Mucosa of rectum (tissue), 2 donors: ENCODE data around the gene MS4A2.
"Not testable (repeated sequence)": the region's sequence is repeated elsewhere in the genome, so short reads cannot be mapped to it uniquely, and the experiment has no call there.

Source experiments
- H3K27ac ChIP-seq, 2 donors: one replicate each; pipeline ENCODE4 v1.7.0; 2013; ENCODE audit warnings: inconsistent platforms in 2 of 2, low read depth in 2 of 2, low read length in 2 of 2
- H3K27me3 ChIP-seq, 2 donors: one replicate each; pipeline ENCODE4 v1.7.0; 2013; ENCODE audit warnings: low read length in 2 of 2; ENCODE audit not compliant: control insufficient read depth in 2 of 2, insufficient read depth in 2 of 2
- H3K36me3 ChIP-seq, 2 donors: one replicate each; pipeline ENCODE4 v1.7.0; 2013; ENCODE audit warnings: low read length in 2 of 2; ENCODE audit not compliant: control insufficient read depth in 2 of 2, insufficient read depth in 2 of 2
- H3K4me1 ChIP-seq, 2 donors: one replicate each; pipeline ENCODE4 v1.7.0; 2013; ENCODE audit warnings: low read length in 2 of 2, mild to moderate bottlenecking in 1 of 2; ENCODE audit not compliant: control insufficient read depth in 2 of 2, insufficient read depth in 2 of 2
- H3K4me3 ChIP-seq, 2 donors: one replicate each; pipeline ENCODE4 v1.7.0; 2013; ENCODE audit warnings: low read length in 2 of 2
- H3K9ac ChIP-seq, 2 donors: one replicate each; pipeline ENCODE4 v1.7.0; 2013; ENCODE audit warnings: low read length in 2 of 2, low read depth in 1 of 2, mild to moderate bottlenecking in 1 of 2
- H3K9me3 ChIP-seq, 2 donors: one replicate each; pipeline ENCODE4 v1.7.0; 2013; ENCODE audit warnings: low read length in 2 of 2; ENCODE audit not compliant: control insufficient read depth in 2 of 2
- donor health status: healthy.
- donor health status: Normal muscosa, but diverticular disease.

MS4A2 gene

GRCh38 chr11:60071644-60072043, 16.8 kb upstream of the MS4A2 start:
- not testable (repeated sequence) for H3K36me3 ChIP-seq, H3K27ac ChIP-seq, H3K27me3 ChIP-seq, H3K9ac ChIP-seq, H3K4me3 ChIP-seq, H3K9me3 ChIP-seq, H3K4me1 ChIP-seq

- no peak overlapping the region for H3K4me3 ChIP-seq
- no peaks in the 10 kb centered on the region for H3K9me3 ChIP-seq
- no peaks in the 10 kb centered on the region for H3K27me3 ChIP-seq
- no peak overlapping the region for H3K9ac ChIP-seq
- no peaks in the 10 kb centered on the region for H3K36me3 ChIP-seq
- H3K27ac ChIP-seq = no peak overlapping the region
- no peaks in the 10 kb centered on the region for H3K4me1 ChIP-seq
Observed at GRCh38 chr11:60077216-60077817, 11.1 kb upstream of the MS4A2 start.

GRCh38 chr11:60077981-60078380, 10.5 kb upstream of the MS4A2 start:
- H3K4me1 ChIP-seq = no peaks in the 10 kb centered on the region
- no peak overlapping the region for H3K9ac ChIP-seq
- H3K36me3 ChIP-seq = no peaks in the 10 kb centered on the region
- no peak overlapping the region for H3K27ac ChIP-seq
- H3K4me3 ChIP-seq = no peak overlapping the region
- no peaks in the 10 kb centered on the region for H3K27me3 ChIP-seq
- no peaks in the 10 kb centered on the region for H3K9me3 ChIP-seq

GRCh38 chr11:60078745-60079144, 9.7 kb upstream of the MS4A2 start:
- H3K36me3 ChIP-seq = no peaks in the 10 kb centered on the region
- H3K27me3 ChIP-seq = no peaks in the 10 kb centered on the region
- H3K9me3 ChIP-seq = no peaks in the 10 kb centered on the region
- H3K4me3 ChIP-seq = no peak overlapping the region
- H3K4me1 ChIP-seq = no peaks in the 10 kb centered on the region
- H3K9ac ChIP-seq = no peak overlapping the region
- H3K27ac ChIP-seq = no peak overlapping the region

- no peak overlapping the region for H3K4me3 ChIP-seq
- H3K27ac ChIP-seq = no peak overlapping the region
- no peaks in the 10 kb centered on the region for H3K4me1 ChIP-seq
- H3K9ac ChIP-seq = no peak overlapping the region
- no peaks in the 10 kb centered on the region for H3K36me3 ChIP-seq
- H3K9me3 ChIP-seq = no peaks in the 10 kb centered on the region
- peaks cover 0 to 2% of the 10 kb centered on the region in 2 donors for H3K27me3 ChIP-seq
Observed at GRCh38 chr11:60080535-60080934, 7.9 kb upstream of the MS4A2 start.

- no peaks in the 10 kb centered on the region for H3K9me3 ChIP-seq
- no peak overlapping the region for H3K4me3 ChIP-seq
- H3K9ac ChIP-seq = no peak overlapping the region
- H3K36me3 ChIP-seq = no peaks in the 10 kb centered on the region
- H3K27me3 ChIP-seq = peaks cover 0 to 2% of the 10 kb centered on the region in 2 donors
- no peak overlapping the region for H3K27ac ChIP-seq
- no peaks in the 10 kb centered on the region for H3K4me1 ChIP-seq
Observed at GRCh38 chr11:60084631-60085273, 3.7 kb upstream of the MS4A2 start.

- no peak overlapping the region for H3K9ac ChIP-seq
- no peak overlapping the region for H3K27ac ChIP-seq
- H3K27me3 ChIP-seq = peaks cover 0 to 2% of the 10 kb centered on the region in 2 donors
Observed at GRCh38 chr11:60085909-60086308, 2.6 kb upstream of the MS4A2 start.

DNA sequence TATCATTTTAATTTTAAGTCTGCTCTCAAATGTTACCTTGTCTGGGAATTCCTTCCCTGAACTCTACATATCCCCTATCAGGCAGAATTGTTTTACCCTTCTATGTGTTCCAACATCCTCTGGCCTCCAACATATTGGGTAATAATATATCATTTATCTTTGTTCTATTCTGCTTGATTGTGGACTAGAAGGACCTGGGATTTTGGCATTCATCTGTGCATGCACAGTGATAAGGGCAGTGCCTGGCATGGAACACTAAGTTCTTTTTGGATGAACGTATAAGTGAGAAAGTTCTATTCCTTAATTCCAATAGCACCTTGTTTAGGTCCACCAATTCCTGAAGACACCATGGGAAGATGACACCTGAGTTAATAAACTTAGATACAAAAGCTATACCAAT, 1.2 kb upstream of the MS4A2 start:
- Histone ChIP-seq H3K27me3 (peaks cover 0 to 2% of the 10 kb centered on the region in 2 donors), H3K27ac (no peak overlapping the region), H3K9me3 (no peaks in the 10 kb centered on the region), H3K4me1 (no peaks in the 10 kb centered on the region), H3K36me3 (no peaks in the 10 kb centered on the region), H3K4me3 (no peak overlapping the region), H3K9ac (no peak overlapping the region)

More at GRCh38 chr11:60085909-60086308, 2.6 kb upstream of the MS4A2 start:
- no peaks in the 10 kb centered on the region for H3K36me3 ChIP-seq
- H3K4me3 ChIP-seq = no peak overlapping the region
- H3K4me1 ChIP-seq = no peaks in the 10 kb centered on the region
- no peaks in the 10 kb centered on the region for H3K9me3 ChIP-seq

DNA sequence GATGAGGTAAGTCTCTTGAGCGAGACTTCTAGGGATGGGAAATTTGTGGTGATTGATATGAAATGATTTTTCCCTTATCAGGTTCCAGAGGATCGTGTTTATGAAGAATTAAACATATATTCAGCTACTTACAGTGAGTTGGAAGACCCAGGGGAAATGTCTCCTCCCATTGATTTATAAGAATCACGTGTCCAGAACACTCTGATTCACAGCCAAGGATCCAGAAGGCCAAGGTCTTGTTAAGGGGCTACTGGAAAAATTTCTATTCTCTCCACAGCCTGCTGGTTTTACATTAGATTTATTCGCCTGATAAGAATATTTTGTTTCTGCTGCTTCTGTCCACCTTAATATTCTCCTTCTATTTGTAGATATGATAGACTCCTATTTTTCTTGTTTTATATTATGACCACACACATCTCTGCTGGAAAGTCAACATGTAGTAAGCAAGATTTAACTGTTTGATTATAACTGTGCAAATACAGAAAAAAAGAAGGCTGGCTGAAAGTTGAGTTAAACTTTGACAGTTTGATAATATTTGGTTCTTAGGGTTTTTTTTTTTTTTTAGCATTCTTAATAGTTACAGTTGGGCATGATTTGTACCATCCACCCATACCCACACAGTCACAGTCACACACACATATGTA, 7.1 kb downstream of the MS4A2 start:
- H3K27ac ChIP-seq = no peak overlapping the region
- H3K4me1 ChIP-seq = no peaks in the 10 kb centered on the region
- no peak overlapping the region for H3K9ac ChIP-seq
- no peaks in the 10 kb centered on the region for H3K36me3 ChIP-seq
- H3K9me3 ChIP-seq = no peaks in the 10 kb centered on the region
- H3K27me3 ChIP-seq = no peaks in the 10 kb centered on the region
- no peak overlapping the region for H3K4me3 ChIP-seq

DNA sequence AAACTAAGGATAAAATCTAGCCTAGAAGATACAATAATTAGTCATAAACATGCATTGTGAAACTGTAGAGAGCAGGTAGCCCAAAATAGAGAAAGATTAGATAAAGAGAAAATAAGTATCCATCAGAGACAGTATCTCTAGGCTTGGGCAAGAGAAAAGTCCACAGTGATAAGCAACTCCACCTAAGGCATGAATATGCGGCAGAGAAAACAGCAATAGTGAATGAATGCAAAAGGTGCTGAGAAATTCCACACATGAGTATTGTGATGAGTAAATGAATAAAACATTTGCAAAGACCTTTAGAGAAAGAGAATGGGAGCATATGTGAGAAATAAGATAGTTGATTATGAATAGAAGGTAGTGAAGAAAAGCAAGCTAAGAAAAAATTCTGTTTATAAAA, 8.7 kb downstream of the MS4A2 start:
- Histone ChIP-seq H3K4me3 (no peak overlapping the region), H3K9ac (no peak overlapping the region), H3K27ac (no peak overlapping the region), H3K27me3 (no peaks in the 10 kb centered on the region), H3K36me3 (no peaks in the 10 kb centered on the region), H3K9me3 (no peaks in the 10 kb centered on the region), H3K4me1 (no peaks in the 10 kb centered on the region)
